Activated naive CD4-positive, alpha-beta T cell treated with anti-CD3 and anti-CD28 coated beads, Interleukin-2, amount 10 ng/mL, durations not matched to agents 7 days and 5 days (primary cell): ENCODE results near the gene NR1D2.
"Not testable (repeated sequence)": the region's sequence is repeated elsewhere in the genome, so short reads cannot be mapped to it uniquely, and the experiment has no call there.

Experiments
- CTCF ChIA-PET: fragments of 350-600 bp; sonication (Branson Sonifier 250); formaldehyde crosslinking; loops from one replicate; lab custom pipeline; 2021; ENCODE audit warnings: antibody characterized with exemption; lab: Charles Lee
- DNase-seq: peaks from one replicate; pipeline ENCODE4 v3.0.0-alpha.2; 2020
- H3K27ac Mint-ChIP-seq: one replicate; pipeline ENCODE4 v1.8.0; 2021; ENCODE audit warnings: mild to moderate bottlenecking, moderate library complexity, mixed read lengths
- H3K27me3 Mint-ChIP-seq: one replicate; pipeline ENCODE4 v1.8.0; 2021; ENCODE audit warnings: mild to moderate bottlenecking, mixed read lengths
- H3K36me3 Mint-ChIP-seq: one replicate; pipeline ENCODE4 v1.8.0; 2021; ENCODE audit warnings: mixed read lengths
- H3K4me1 Mint-ChIP-seq: one replicate; pipeline ENCODE4 v1.8.0; 2021; ENCODE audit warnings: mixed read lengths
- H3K4me3 Mint-ChIP-seq: one replicate; pipeline ENCODE4 v1.8.0; 2021; ENCODE audit warnings: mild to moderate bottlenecking, moderate library complexity, mixed read lengths
- H3K9me3 Mint-ChIP-seq: one replicate; pipeline ENCODE4 v1.8.0; 2021; ENCODE audit warnings: mixed read lengths

Gene NR1D2

GRCh38 chr3:24018784-24019570 is 73.9 kb downstream of the NR1D2 start:
- H3K9me3 Mint-ChIP-seq = no peaks in the 10 kb centered on the region
- no peaks in the 10 kb centered on the region for H3K27me3 Mint-ChIP-seq
- H3K36me3 Mint-ChIP-seq = no peaks in the 10 kb centered on the region
- H3K4me3 Mint-ChIP-seq = no peak overlapping the region
- no peak for DNase-seq
- H3K27ac Mint-ChIP-seq = no peak overlapping the region
- CTCF ChIA-PET = no interaction called here
- H3K4me1 Mint-ChIP-seq = no peaks in the 10 kb centered on the region

GRCh38 chr3:24019585-24019984 is 74.5 kb downstream of the NR1D2 start:
- no peak for DNase-seq
- Mint-ChIP-seq H3K4me1 (no peaks in the 10 kb centered on the region), H3K4me3 (no peak overlapping the region), H3K36me3 (no peaks in the 10 kb centered on the region), H3K9me3 (no peaks in the 10 kb centered on the region), H3K27me3 (no peaks in the 10 kb centered on the region), H3K27ac (no peak overlapping the region)
- CTCF ChIA-PET = no interaction called here

- no peak overlapping the region for H3K4me3 Mint-ChIP-seq
- no peaks in the 10 kb centered on the region for H3K4me1 Mint-ChIP-seq
- H3K9me3 Mint-ChIP-seq = no peaks in the 10 kb centered on the region
- no peaks in the 10 kb centered on the region for H3K36me3 Mint-ChIP-seq
- CTCF ChIA-PET = no interaction called here
- H3K27ac Mint-ChIP-seq = no peak overlapping the region
- no peak for DNase-seq
- H3K27me3 Mint-ChIP-seq = no peaks in the 10 kb centered on the region
These were observed 75.1 kb downstream of the NR1D2 start for GRCh38 chr3:24020036-24020691.

- no peaks in the 10 kb centered on the region for H3K27me3 Mint-ChIP-seq
- H3K4me3 Mint-ChIP-seq = no peak overlapping the region
- H3K4me1 Mint-ChIP-seq = no peaks in the 10 kb centered on the region
- no peak for DNase-seq
- CTCF ChIA-PET = no interaction called here
- H3K36me3 Mint-ChIP-seq = no peaks in the 10 kb centered on the region
- no peak overlapping the region for H3K27ac Mint-ChIP-seq
- H3K9me3 Mint-ChIP-seq = no peaks in the 10 kb centered on the region
These were observed 78.1 kb downstream of the NR1D2 start for GRCh38 chr3:24023197-24023596.

- H3K4me1 Mint-ChIP-seq = no peaks in the 10 kb centered on the region
- no peak overlapping the region for H3K27ac Mint-ChIP-seq
- no peaks in the 10 kb centered on the region for H3K36me3 Mint-ChIP-seq
These were observed 80.7 kb downstream of the NR1D2 start for GRCh38 chr3:24025805-24026204.

DNA sequence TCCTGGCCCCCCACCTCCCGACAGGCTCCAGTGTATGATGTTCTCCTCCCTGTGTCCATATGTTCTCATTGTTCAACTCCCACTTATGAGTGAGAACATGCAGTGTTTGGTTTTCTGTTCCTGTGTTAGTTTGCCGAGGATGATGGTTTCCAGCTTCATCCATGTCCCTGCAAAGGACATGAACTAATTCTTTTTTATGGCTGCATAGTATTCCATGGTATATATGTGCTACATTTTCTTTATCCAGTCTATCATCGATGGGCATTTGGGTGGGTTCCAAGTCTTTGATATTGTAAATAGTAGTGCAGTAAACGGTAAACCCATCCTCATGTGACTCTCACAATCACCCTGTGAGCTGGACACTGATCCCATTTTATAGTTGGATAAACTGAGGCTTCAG is 81.6 kb downstream of the NR1D2 start:
- CTCF ChIA-PET, H3K36me3 Mint-ChIP-seq, H3K4me3 Mint-ChIP-seq, H3K27me3 Mint-ChIP-seq, DNase-seq, H3K27ac Mint-ChIP-seq, H3K4me1 Mint-ChIP-seq, H3K9me3 Mint-ChIP-seq: not testable (repeated sequence)

More at GRCh38 chr3:24025805-24026204, 80.7 kb downstream of the NR1D2 start:
- Mint-ChIP-seq H3K4me3 (no peak overlapping the region), H3K9me3 (no peaks in the 10 kb centered on the region), H3K27me3 (no peaks in the 10 kb centered on the region)
- no peak for DNase-seq
- CTCF ChIA-PET = no interaction called here

DNA sequence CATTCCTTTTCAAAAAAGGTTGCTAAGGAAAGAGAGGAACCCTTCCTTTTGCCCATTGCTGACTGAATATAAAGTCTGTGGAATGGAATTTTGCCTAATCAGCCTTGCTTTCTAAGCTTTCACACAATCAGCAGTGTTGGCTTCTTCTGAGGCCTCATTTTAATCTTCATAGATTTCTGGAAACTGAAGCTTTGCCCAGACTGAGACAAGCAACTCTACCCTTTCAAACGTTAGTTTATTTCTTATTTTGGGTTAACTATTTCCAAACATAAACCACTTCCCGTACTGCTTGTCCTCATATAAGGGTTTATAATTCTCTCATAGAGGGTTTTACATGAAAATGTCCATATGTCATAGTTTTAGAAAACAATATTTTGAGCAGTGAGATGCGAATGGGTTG is 82.9 kb downstream of the NR1D2 start:
- Mint-ChIP-seq H3K4me1 (no peaks in the 10 kb centered on the region), H3K4me3 (no peak overlapping the region), H3K27me3 (no peaks in the 10 kb centered on the region), H3K27ac (no peak overlapping the region), H3K9me3 (no peaks in the 10 kb centered on the region), H3K36me3 (no peaks in the 10 kb centered on the region)
- CTCF ChIA-PET = no interaction called here
- DNase-seq = no peak
